ENCODE measurements around the gene CD300C. TPM values are rescaled to one million over a fixed set of nuclear protein-coding genes. Genes with fewer than 3 reads are reported as not detected.

The CD300C gene
- total RNA-seq, 1 donor from 2014 or later: not detected

GRCh38 chr17:74525465-74525725 is 20.5 kb downstream of the CD300C start:
- Mint-ChIP-seq H3K27me3 (ENCODE audit: low read depth) (peaks cover 57% of the 10 kb centered on the region), H3K36me3 (ENCODE audit: low read depth) (no peaks in the 10 kb centered on the region), H3K4me1 (no peaks in the 10 kb centered on the region), H3K4me3 (no peak overlapping the region), H3K27ac (ENCODE audit: unreplicated experiment) (no peak overlapping the region), H3K9me3 (no peaks in the 10 kb centered on the region)
- DNase-seq (ENCODE audit: low read depth, low spot score): no peak
- TF ChIP-seq CTCF (conservative IDR thresholded peaks at IDR 0.05): no peak

GRCh38 chr17:74524653-74525464 is 21.1 kb downstream of the CD300C start:
- Mint-ChIP-seq H3K9me3 (no peaks in the 10 kb centered on the region), H3K27me3 (ENCODE audit: low read depth) (peaks cover 53% of the 10 kb centered on the region), H3K36me3 (ENCODE audit: low read depth) (no peaks in the 10 kb centered on the region), H3K27ac (ENCODE audit: unreplicated experiment) (no peak overlapping the region), H3K4me3 (no peak overlapping the region), H3K4me1 (no peaks in the 10 kb centered on the region)
- no peak for DNase-seq (ENCODE audit: low read depth, low spot score)
- no peak for TF ChIP-seq CTCF (conservative IDR thresholded peaks at IDR 0.05)

DNA sequence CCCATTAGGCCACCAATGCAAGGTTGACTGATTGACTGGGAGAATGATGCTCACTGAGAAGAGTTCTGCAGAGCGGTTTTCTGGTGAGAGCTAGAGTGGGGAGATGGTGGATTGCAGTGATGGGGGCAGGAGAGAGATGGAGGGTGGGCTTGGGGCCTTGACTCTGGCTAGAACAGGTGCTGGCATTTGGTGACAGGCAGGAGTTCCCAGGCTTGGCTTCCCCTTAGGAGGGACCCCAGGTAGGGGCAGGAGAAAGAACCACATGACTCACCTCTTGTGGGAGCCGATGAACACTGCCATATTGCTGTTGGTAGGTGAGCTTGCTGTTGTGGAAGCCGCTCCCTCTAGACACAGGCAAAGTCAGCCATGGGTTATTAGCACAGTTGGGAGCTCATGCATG is 22.6 kb downstream of the CD300C start:
- Mint-ChIP-seq H3K4me1 (no peaks in the 10 kb centered on the region), H3K27me3 (ENCODE audit: low read depth) (peaks cover 51% of the 10 kb centered on the region), H3K36me3 (ENCODE audit: low read depth) (no peaks in the 10 kb centered on the region), H3K4me3 (no peak overlapping the region), H3K9me3 (peaks cover 4% of the 10 kb centered on the region), H3K27ac (ENCODE audit: unreplicated experiment) (no peak overlapping the region)
- no peak for DNase-seq (ENCODE audit: low read depth, low spot score)
- no peak for TF ChIP-seq CTCF (conservative IDR thresholded peaks at IDR 0.05)

DNA sequence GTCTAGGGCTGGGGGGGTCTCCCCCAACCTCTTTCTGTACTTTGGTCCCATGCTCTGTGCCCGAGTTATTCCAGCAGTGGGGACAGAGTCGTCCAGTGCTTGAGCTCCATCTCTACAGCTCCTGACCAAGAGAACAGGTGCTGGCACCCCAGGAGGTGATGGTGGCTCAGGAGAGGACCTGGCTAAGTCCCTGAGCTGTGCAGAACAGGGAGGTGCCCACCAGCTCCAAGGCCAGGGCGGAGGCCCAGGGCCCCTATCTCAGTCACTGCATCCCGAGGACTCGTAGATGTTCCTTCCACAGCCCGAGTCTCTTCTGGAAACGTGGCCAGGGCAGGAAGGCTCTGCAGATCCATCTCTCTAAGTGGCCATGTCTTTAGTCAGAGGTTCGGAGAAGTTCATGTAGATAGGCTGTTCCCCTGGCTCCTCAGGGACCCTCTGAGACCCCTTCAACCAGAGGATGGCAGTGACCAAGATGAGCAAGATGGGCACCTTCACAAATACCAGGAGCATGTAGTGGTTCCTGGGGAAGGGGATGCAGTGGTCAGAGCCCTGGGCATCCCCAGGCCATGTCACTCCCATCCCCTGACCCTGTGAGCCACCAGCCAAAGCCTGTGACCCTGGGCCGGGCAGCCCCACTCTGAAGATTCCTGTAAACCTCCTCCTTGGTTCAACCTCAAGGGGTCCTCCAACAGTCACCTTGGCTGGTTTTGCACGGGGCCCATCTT is 23.4 kb downstream of the CD300C start:
- Mint-ChIP-seq H3K27me3 (ENCODE audit: low read depth) (peaks cover 53% of the 10 kb centered on the region), H3K4me1 (no peaks in the 10 kb centered on the region), H3K4me3 (no peak overlapping the region), H3K36me3 (ENCODE audit: low read depth) (no peaks in the 10 kb centered on the region), H3K27ac (ENCODE audit: unreplicated experiment) (no peak overlapping the region), H3K9me3 (peaks cover 8% of the 10 kb centered on the region)
- no peak for DNase-seq (ENCODE audit: low read depth, low spot score)
- no peak for TF ChIP-seq CTCF (conservative IDR thresholded peaks at IDR 0.05)

- H3K4me1 Mint-ChIP-seq: no peaks in the 10 kb centered on the region
- peaks cover 8% of the 10 kb centered on the region for H3K9me3 Mint-ChIP-seq
Observed at GRCh38 chr17:74521701-74522201, 24.2 kb downstream of the CD300C start.

More at GRCh38 chr17:74521701-74522201, 24.2 kb downstream of the CD300C start:
- H3K36me3 Mint-ChIP-seq (ENCODE audit: low read depth): no peaks in the 10 kb centered on the region
- H3K27me3 Mint-ChIP-seq (ENCODE audit: low read depth): peaks cover 51% of the 10 kb centered on the region
- no peak for DNase-seq (ENCODE audit: low read depth, low spot score)
- no peak overlapping the region for H3K27ac Mint-ChIP-seq (ENCODE audit: unreplicated experiment)
- H3K4me3 Mint-ChIP-seq: no peak overlapping the region
- no peak for TF ChIP-seq CTCF (conservative IDR thresholded peaks at IDR 0.05)
